Breast epithelium (tissue), 4 donors: ENCODE measurements around the gene MYADML2. TPM values are rescaled to one million over a fixed set of nuclear protein-coding genes. Genes with fewer than 3 reads are reported as not detected.

Source experiments
- DNase-seq, 2 donors: peaks; one replicate each; pipeline ENCODE4 v3.0.0-alpha.2; 2019; ENCODE audit warnings: low spot score in 2 of 2
- H3K27ac ChIP-seq, 2 donors: fragments of 200-600 bp; sonication (generic) in 1 of 2; one replicate each; pipeline ENCODE4 v1.5.1; 2016 to 2019; ENCODE audit warnings: mild to moderate bottlenecking in 1 of 2
- H3K27me3 ChIP-seq, 2 donors: fragments of 200-600 bp; sonication (generic) in 1 of 2; one replicate each; pipeline versions ENCODE4 v1.5.1 to v1.6.0; 2017 to 2019; ENCODE audit warnings: control low read depth in 1 of 2, mild to moderate bottlenecking in 1 of 2
- H3K36me3 ChIP-seq: fragments of 200-600 bp; one replicate; pipeline ENCODE4 v1.5.1; 2019
- H3K4me1 ChIP-seq, 2 donors: fragments of 200-600 bp; sonication (generic); one replicate each; pipeline ENCODE4 v1.5.1; 2016 to 2019; ENCODE audit warnings: control low read depth in 1 of 2
- H3K4me3 ChIP-seq, 3 donors: fragments of 200-600 bp; sonication (generic); 1 replicate in 2 of 3; 2 replicates in 1 of 3; pipeline ENCODE4 v1.5.1; 2016 to 2019; ENCODE audit warnings: mild to moderate bottlenecking in 3 of 3, moderate library complexity in 2 of 3
- H3K9me3 ChIP-seq, 2 donors: fragments of 200-600 bp; sonication (generic) in 1 of 2; one replicate each; pipeline ENCODE4 v1.5.1; 2016 to 2019; ENCODE audit warnings: control low read depth in 1 of 2
- CTCF ChIP-seq, 3 donors: fragments of 450-650 bp; IDR thresholded peaks; one replicate each; pipeline ENCODE4 v1.5.1; 2016 to 2017; ENCODE audit warnings: antibody characterized with exemption in 3 of 3, mild to moderate bottlenecking in 3 of 3, moderate library complexity in 3 of 3
- POLR2A ChIP-seq: fragments of 450-650 bp; IDR thresholded peaks from one replicate; pipeline ENCODE4 v1.6.1; 2016; ENCODE audit warnings: antibody characterized with exemption, mild to moderate bottlenecking, moderate library complexity
- POLR2AphosphoS5 ChIP-seq, 3 donors: sonication (generic); formaldehyde crosslinking; IDR thresholded peaks; one replicate each; pipeline ENCODE4 v1.6.1; 2017; ENCODE audit warnings: antibody characterized with exemption in 3 of 3
- intact Hi-C: fragments of 100-400 bp; cut with DNase I; formaldehyde crosslinking; loops from one replicate; pipeline ENCODE4 v1.15.1; 2023; ENCODE audit warnings: low total_unique reads
- total RNA-seq, 3 donors: library from RNA; depleted of rRNA; stranded (reverse); fragments of >200 nt; gene quantifications; one replicate each; pipeline ENCODE4 v1.1.0, GENCODE V29; 2016

Gene MYADML2
- not detected for total RNA-seq

- intact Hi-C loops: loop anchor here (5.0 kb wide), 1 partner anchor 875 kb away; no protein-coding TSS in a partner anchor
- H3K27ac ChIP-seq: no peak within 1 kb of the TSS
- no peaks in the 10 kb centered on the region for H3K4me1 ChIP-seq
- no peaks in the 10 kb centered on the region for H3K9me3 ChIP-seq
- no peak for TF ChIP-seq POLR2A
- no peak for TF ChIP-seq POLR2AphosphoS5 (IDR thresholded peaks at IDR 0.05)
- no peak for TF ChIP-seq CTCF (IDR thresholded peaks at IDR 0.05)
- H3K36me3 ChIP-seq: no peaks in the 10 kb centered on the region
- no peaks in the 10 kb centered on the region for H3K27me3 ChIP-seq
- DNase-seq: no peak
- no peak within 1 kb of the TSS for H3K4me3 ChIP-seq
These were observed at the start of gene MYADML2 for GRCh38 chr17:81947189-81947588. MYADML2 (minus strand) TSS chr17:81947233; CDS start chr17:81941741, 5,492 bp downstream.

- Histone ChIP-seq H3K27ac (no peak overlapping the region), H3K9me3 (no peaks in the 10 kb centered on the region), H3K4me3 (no peak overlapping the region), H3K36me3 (no peaks in the 10 kb centered on the region), H3K27me3 (no peaks in the 10 kb centered on the region), H3K4me1 (peaks cover 0 to 6% of the 10 kb centered on the region in 2 donors)
- TF ChIP-seq CTCF (IDR thresholded peaks at IDR 0.05): no peak
- TF ChIP-seq POLR2AphosphoS5 (IDR thresholded peaks at IDR 0.05): no peak
- TF ChIP-seq POLR2A: no peak
- DNase-seq: no peak
- intact Hi-C loops: no loop called here
These were observed 49.3 kb upstream of the MYADML2 start for GRCh38 chr17:81996232-81996756.

GRCh38 chr17:81995463-81996231 is 48.6 kb upstream of the MYADML2 start:
- no peaks in the 10 kb centered on the region for H3K9me3 ChIP-seq
- TF ChIP-seq POLR2A: no peak
- DNase-seq: no peak
- no peak overlapping the region for H3K27ac ChIP-seq
- H3K4me3 ChIP-seq: no peak overlapping the region
- no peaks in the 10 kb centered on the region for H3K36me3 ChIP-seq
- intact Hi-C loops: no loop called here
- H3K4me1 ChIP-seq: peaks cover 0 to 9% of the 10 kb centered on the region in 2 donors
- no peaks in the 10 kb centered on the region for H3K27me3 ChIP-seq

- DNase-seq: no peak
- Histone ChIP-seq H3K9me3 (no peaks in the 10 kb centered on the region), H3K4me3 (no peak overlapping the region), H3K27ac (no peak overlapping the region), H3K27me3 (no peaks in the 10 kb centered on the region), H3K36me3 (no peaks in the 10 kb centered on the region), H3K4me1 (peaks cover 0 to 9% of the 10 kb centered on the region in 2 donors)
- intact Hi-C loops: no loop called here
- TF ChIP-seq POLR2A (no peak), POLR2AphosphoS5 (IDR thresholded peaks at IDR 0.05) (no peak), CTCF (IDR thresholded peaks at IDR 0.05) (no peak)
These were observed 47.8 kb upstream of the MYADML2 start for GRCh38 chr17:81994593-81995462.

GRCh38 chr17:81993729-81994592 is 46.9 kb upstream of the MYADML2 start:
- Histone ChIP-seq H3K4me3 (no peak overlapping the region), H3K27me3 (no peaks in the 10 kb centered on the region), H3K4me1 (peaks cover 0 to 9% of the 10 kb centered on the region in 2 donors), H3K27ac (no peak overlapping the region), H3K36me3 (no peaks in the 10 kb centered on the region), H3K9me3 (no peaks in the 10 kb centered on the region)
- TF ChIP-seq POLR2A (no peak), CTCF (IDR thresholded peaks at IDR 0.05) (no peak), POLR2AphosphoS5 (IDR thresholded peaks at IDR 0.05) (no peak)
- no peak for DNase-seq
- intact Hi-C loops: no loop called here
